Astrocyte (in vitro differentiated cells and primary cell): ENCODE data around the gene TP73. TPM values are rescaled to one million over a fixed set of nuclear protein-coding genes. Genes with fewer than 3 reads are reported as not detected.
"Not testable (repeated sequence)": the region's sequence is repeated elsewhere in the genome, so short reads cannot be mapped to it uniquely, and the experiment has no call there.

Experiments used
- DNase-seq: peaks from one replicate; pipeline ENCODE4 v3.0.0-alpha.2; 2010; ENCODE audit warnings: low read depth
- FAIRE-seq: peaks from 2 replicates; lab custom pipeline; 2011; peaks lifted over from hg19 to GRCh38; lab: Jason Lieb, UNC
- H2AFZ ChIP-seq: 2 replicates; pipeline ENCODE4 v1.6.0; 2012; ENCODE audit warnings: low read depth, low read length, inconsistent platforms
- H3K27ac ChIP-seq: 2 replicates; pipeline ENCODE4 v1.5.1; 2011; ENCODE audit warnings: low read depth, low read length, inconsistent platforms
- H3K27me3 ChIP-seq: 2 replicates; pipeline ENCODE4 v1.6.0; 2011; ENCODE audit warnings: low read length, inconsistent platforms; ENCODE audit not compliant: insufficient read depth
- H3K36me3 ChIP-seq: 2 replicates; pipeline ENCODE4 v1.5.1; 2011; ENCODE audit warnings: low read length, inconsistent platforms; ENCODE audit not compliant: insufficient read depth
- H3K4me1 ChIP-seq: 2 replicates; pipeline ENCODE4 v1.5.1; 2011; ENCODE audit warnings: low read length, inconsistent platforms; ENCODE audit not compliant: insufficient read depth
- H3K4me2 ChIP-seq: 2 replicates; pipeline ENCODE4 v1.6.0; 2012; ENCODE audit warnings: low read length, inconsistent platforms
- H3K4me3 ChIP-seq: 2 replicates; pipeline ENCODE4 v1.5.1; 2011; ENCODE audit warnings: low read depth, mild to moderate bottlenecking, low read length, inconsistent platforms; ENCODE audit not compliant: insufficient read depth
- H3K79me2 ChIP-seq: 2 replicates; pipeline ENCODE4 v1.6.0; 2012; ENCODE audit warnings: mild to moderate bottlenecking, low read length, inconsistent platforms; ENCODE audit not compliant: insufficient read depth
- H3K9ac ChIP-seq: 2 replicates; pipeline ENCODE4 v1.6.0; 2012; ENCODE audit warnings: mild to moderate bottlenecking, low read length, inconsistent platforms
- H3K9me3 ChIP-seq: 2 replicates; pipeline ENCODE4 v1.5.1; 2012; ENCODE audit warnings: low read depth, mild to moderate bottlenecking, low read length, inconsistent platforms; ENCODE audit not compliant: insufficient read depth
- H4K20me1 ChIP-seq: 2 replicates; pipeline ENCODE4 v1.6.0; 2012; ENCODE audit warnings: low read length, inconsistent platforms; ENCODE audit not compliant: insufficient read depth
- H3K27ac Mint-ChIP-seq: one replicate; pipeline ENCODE4 v1.8.0; 2021; ENCODE audit warnings: mild to moderate bottlenecking, mixed read lengths; ENCODE audit not compliant: unreplicated experiment
- H3K27me3 Mint-ChIP-seq: one replicate; pipeline ENCODE4 v1.8.0; 2021; ENCODE audit warnings: low read depth, mixed read lengths; ENCODE audit not compliant: unreplicated experiment
- H3K36me3 Mint-ChIP-seq: one replicate; pipeline ENCODE4 v1.8.0; 2021; ENCODE audit warnings: low read depth, mixed read lengths; ENCODE audit not compliant: unreplicated experiment
- H3K4me1 Mint-ChIP-seq: one replicate; pipeline ENCODE4 v1.8.0; 2021; ENCODE audit warnings: low read depth, mixed read lengths; ENCODE audit not compliant: unreplicated experiment
- H3K4me3 Mint-ChIP-seq: one replicate; pipeline ENCODE4 v1.8.0; 2021; ENCODE audit warnings: mild to moderate bottlenecking, moderate library complexity, mixed read lengths; ENCODE audit not compliant: unreplicated experiment
- H3K9me3 Mint-ChIP-seq: one replicate; pipeline ENCODE4 v1.8.0; 2021; ENCODE audit warnings: mild to moderate bottlenecking, mixed read lengths; ENCODE audit not compliant: unreplicated experiment
- EZH2 ChIP-seq: IDR thresholded peaks from 2 replicates; pipeline ENCODE4 v1.6.1; 2012; ENCODE audit warnings: mild to moderate bottlenecking, low read length, inconsistent platforms; ENCODE audit not compliant: insufficient read depth
- total RNA-seq: library from RNA; stranded (reverse); gene quantifications from 2 replicates; pipeline ENCODE4 v1.2.1, GENCODE V29; 2021
- TF ChIP-seq, protein P1 (sequence below): IDR thresholded peaks from 2 replicates; pipeline ENCODE4 v1.5.1; 2011; ENCODE audit warnings: low read depth, mild to moderate bottlenecking, inconsistent platforms, low read length, moderate library complexity; ENCODE audit not compliant: insufficient read depth

The TP73 gene
- total RNA-seq, 1 donor from 2014 or later = 0.18 TPM

- peaks cover 4% of the 10 kb centered on the region for H3K27me3 ChIP-seq
- no peak overlapping the region for H3K4me2 ChIP-seq
- FAIRE-seq = no peak
- H2AFZ ChIP-seq = no peak overlapping the region
- DNase-seq = no peak
- H3K4me3 Mint-ChIP-seq = no peak overlapping the region
- H3K9me3 Mint-ChIP-seq = no peaks in the 10 kb centered on the region
- H3K4me1 ChIP-seq = peaks cover 14% of the 10 kb centered on the region
- peaks cover 4% of the 10 kb centered on the region for H3K4me1 Mint-ChIP-seq
- no peak overlapping the region for H3K27ac ChIP-seq
- no peaks in the 10 kb centered on the region for H3K9me3 ChIP-seq
- H3K9ac ChIP-seq = no peak overlapping the region
- no peak overlapping the region for H3K27ac Mint-ChIP-seq
- peaks cover 17% of the 10 kb centered on the region for H4K20me1 ChIP-seq
- H3K79me2 ChIP-seq = peaks cover 11% of the 10 kb centered on the region
- H3K36me3 ChIP-seq = no peaks in the 10 kb centered on the region
- H3K4me3 ChIP-seq = no peak overlapping the region
- peaks cover 2% of the 10 kb centered on the region for H3K36me3 Mint-ChIP-seq
- peaks cover 23% of the 10 kb centered on the region for H3K27me3 Mint-ChIP-seq
- TF ChIP-seq, protein P1, sequence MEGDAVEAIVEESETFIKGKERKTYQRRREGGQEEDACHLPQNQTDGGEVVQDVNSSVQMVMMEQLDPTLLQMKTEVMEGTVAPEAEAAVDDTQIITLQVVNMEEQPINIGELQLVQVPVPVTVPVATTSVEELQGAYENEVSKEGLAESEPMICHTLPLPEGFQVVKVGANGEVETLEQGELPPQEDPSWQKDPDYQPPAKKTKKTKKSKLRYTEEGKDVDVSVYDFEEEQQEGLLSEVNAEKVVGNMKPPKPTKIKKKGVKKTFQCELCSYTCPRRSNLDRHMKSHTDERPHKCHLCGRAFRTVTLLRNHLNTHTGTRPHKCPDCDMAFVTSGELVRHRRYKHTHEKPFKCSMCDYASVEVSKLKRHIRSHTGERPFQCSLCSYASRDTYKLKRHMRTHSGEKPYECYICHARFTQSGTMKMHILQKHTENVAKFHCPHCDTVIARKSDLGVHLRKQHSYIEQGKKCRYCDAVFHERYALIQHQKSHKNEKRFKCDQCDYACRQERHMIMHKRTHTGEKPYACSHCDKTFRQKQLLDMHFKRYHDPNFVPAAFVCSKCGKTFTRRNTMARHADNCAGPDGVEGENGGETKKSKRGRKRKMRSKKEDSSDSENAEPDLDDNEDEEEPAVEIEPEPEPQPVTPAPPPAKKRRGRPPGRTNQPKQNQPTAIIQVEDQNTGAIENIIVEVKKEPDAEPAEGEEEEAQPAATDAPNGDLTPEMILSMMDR = no peak
- no peak for TF ChIP-seq EZH2
Observed at GRCh38 chr1:3620708-3621107, 31.6 kb upstream of the TP73 start.

- not testable (repeated sequence) for H2AFZ ChIP-seq, H3K27ac Mint-ChIP-seq, H3K36me3 Mint-ChIP-seq, DNase-seq, H3K9me3 ChIP-seq, H3K27me3 ChIP-seq, H3K9me3 Mint-ChIP-seq, H3K4me3 ChIP-seq, H3K4me3 Mint-ChIP-seq, H3K36me3 ChIP-seq, H3K27ac ChIP-seq, FAIRE-seq, H3K4me1 Mint-ChIP-seq, H3K4me2 ChIP-seq, H3K9ac ChIP-seq
- Histone ChIP-seq H3K4me1 (peaks cover 17% of the 10 kb centered on the region), H4K20me1 (peaks cover 22% of the 10 kb centered on the region), H3K79me2 (peaks cover 15% of the 10 kb centered on the region)
- H3K27me3 Mint-ChIP-seq = peaks cover 20% of the 10 kb centered on the region
- TF ChIP-seq, protein P1 = peak; percentile 47
Observed at GRCh38 chr1:3621151-3621671, 31.1 kb upstream of the TP73 start.

DNA sequence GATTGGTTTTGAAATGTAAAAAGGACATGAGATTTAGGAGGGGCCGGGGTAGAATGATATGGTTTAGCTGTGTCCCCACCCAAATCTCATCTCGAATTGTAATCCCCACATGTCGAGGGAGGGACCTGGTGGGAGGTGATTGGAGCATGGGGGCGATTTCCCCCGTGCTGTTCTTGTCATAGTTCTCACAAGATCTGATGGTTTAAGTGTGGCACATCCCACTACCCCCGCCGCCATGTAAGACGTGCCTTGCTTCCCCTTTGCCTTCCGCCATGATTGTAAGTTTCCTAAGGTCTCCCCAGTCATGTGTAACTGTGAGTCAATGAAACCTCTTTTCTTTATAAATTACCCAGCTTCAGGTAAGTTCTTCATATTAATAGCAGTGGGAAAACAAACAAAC lies 30.2 kb upstream of the TP73 start:
- H3K4me1 Mint-ChIP-seq, DNase-seq, H3K27ac Mint-ChIP-seq, H3K27ac ChIP-seq, H3K4me3 ChIP-seq, H3K27me3 ChIP-seq, H3K36me3 ChIP-seq, H3K9ac ChIP-seq, H3K36me3 Mint-ChIP-seq, H3K9me3 ChIP-seq, H3K9me3 Mint-ChIP-seq, H2AFZ ChIP-seq, FAIRE-seq, H3K4me3 Mint-ChIP-seq, H3K4me2 ChIP-seq: not testable (repeated sequence)
- peaks cover 15% of the 10 kb centered on the region for H3K27me3 Mint-ChIP-seq
- peaks cover 15% of the 10 kb centered on the region for H3K79me2 ChIP-seq
- peaks cover 22% of the 10 kb centered on the region for H4K20me1 ChIP-seq
- H3K4me1 ChIP-seq = peaks cover 17% of the 10 kb centered on the region
